ENCODE results near the gene CCDC157.

CCDC157 gene

DNA sequence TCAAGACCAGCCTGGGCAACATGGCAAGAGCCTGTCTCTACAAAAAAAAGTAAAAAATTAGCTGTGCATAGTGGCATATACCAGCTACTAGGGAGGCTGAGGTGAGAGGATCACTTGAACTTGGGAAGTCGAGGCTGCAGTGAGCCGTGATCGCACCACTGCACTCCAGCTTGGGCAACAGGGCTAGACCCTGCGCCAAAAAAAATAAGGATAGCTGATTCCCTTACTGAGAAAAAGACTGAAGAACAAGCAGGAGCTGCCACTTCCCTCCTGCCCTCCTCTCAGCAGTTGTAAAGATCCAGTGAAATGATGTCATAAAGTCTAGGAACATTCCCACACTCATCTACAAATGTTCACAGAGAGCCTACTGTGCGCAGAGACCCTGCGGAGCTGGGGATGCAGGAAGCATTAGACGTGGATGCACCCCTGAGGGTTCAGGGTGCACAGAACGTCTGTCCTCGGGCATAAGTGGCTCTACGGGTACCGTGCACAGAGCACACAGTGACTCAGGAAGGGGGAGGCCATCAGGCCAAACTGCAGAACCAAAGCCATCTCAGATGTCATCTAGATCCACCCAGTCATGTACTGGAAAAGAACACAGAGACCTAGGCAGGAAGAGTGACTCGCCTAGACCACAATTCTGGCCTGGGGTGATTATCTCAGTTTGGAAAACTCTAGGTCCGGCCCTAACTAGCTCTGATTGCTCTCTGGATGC is 51.7 kb downstream of the CCDC157 start:
- no peak for FAIRE-seq
- no peak for DNase-seq (ENCODE audit: insufficient read length, low spot score)

DNA sequence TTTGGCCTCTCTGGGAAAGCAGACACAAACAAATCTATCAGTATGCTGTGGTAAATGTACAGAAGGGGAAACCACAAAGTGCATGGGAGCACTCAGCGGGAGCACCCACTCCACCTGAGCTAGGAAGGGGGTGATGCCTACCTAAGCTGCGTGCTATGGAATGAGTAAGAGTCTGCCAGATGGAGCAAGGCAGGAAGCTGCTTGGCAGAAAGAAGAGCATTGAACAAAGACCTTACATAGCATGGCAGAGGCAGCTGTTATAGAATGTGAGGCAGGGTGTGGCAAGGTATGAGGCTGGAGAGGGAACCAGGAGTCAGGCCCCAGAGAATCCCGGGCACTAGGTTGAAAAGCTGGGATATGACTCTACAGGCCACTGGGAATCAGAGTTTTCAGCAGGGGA is 55.0 kb downstream of the CCDC157 start:
- DNase-seq (ENCODE audit: insufficient read length, low spot score) (no peak), FAIRE-seq (no peak)

DNA sequence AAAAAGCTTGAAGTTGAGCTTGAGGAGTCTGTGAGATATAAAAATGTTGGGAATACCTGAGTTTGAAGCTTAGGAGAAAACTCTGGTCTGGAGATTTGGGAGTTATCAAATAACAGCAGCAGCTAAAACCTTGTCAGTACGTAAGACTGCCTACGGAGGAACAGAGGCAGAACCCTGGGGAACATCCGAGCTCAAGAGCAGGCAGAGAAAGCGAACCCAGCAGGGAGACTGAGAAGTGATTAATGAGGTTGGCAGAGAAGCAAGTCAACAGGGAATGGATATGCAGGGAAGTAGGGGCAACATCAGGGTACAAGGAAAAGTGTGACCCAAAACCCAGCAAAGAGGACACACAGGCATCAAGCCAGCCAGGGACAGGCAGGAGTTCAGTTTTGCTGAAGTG is 56.2 kb downstream of the CCDC157 start:
- no peak for FAIRE-seq

DNA sequence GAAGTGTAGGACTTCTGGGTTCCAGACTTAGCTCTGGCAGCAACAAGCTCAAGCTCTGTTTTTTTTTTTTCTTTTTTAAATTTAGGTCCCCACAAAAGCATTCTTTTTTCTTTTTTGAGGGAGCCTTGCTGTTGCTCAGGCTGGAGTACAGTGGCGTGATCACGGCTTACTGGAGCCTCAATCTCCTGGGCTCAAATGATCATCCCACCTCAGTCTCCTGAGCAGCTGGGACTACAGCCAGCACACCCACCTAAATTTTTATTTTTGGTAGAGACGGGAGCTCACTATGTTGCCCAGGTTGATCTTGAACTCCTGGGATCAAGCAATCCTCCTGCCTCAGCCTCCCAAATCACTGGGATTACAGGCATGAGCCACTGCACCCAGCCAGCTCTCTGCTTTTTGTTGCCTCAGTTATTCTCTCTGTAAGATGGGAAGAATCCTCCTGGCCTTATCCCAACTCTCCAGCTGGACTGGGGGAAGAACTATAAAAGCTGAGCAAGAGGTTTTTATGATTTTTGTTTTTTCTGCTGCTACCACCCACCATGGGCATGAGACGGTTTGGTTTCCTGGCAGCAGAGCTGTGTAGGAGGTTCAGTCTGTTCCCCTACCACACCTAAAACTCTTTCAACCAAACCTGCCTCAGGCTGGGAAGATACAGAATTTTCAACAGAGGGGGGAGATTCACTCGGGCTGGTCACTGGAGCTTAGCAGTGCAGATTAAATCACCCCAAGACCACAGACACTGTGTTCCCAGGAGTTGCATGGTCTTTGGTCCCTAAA is 57.1 kb downstream of the CCDC157 start:
- no peak for DNase-seq (ENCODE audit: insufficient read length, low spot score)
- FAIRE-seq = no peak

More for the DNA sequence above, 56.2 kb downstream of the CCDC157 start:
- no peak for DNase-seq (ENCODE audit: insufficient read length, low spot score)

DNA sequence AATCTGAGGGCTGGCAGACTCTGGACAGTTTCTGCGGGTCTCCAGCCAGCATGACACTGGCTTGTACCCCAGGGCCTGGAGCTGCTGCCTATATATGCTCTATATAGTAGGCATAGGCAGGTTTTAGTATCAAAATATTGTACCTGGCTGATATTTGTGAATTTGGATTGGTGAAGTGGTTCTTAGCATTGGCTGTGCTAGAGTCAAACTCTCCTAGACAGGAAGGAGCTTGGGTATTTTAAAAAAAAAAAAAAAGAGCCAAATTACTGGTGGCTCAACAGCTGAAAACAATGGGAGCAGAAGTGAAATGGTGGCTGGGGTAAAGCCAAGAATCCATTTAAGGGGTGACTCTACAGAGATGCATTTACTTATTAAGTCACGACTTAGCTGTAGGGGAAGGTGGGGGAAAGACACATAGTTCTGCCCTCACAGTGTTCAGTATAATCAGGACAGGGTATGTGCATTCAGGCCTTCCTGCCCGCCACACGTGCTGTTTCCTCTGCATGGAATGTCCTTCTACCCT is 57.8 kb downstream of the CCDC157 start:
- FAIRE-seq = no peak
- DNase-seq (ENCODE audit: insufficient read length, low spot score) = no peak

DNA sequence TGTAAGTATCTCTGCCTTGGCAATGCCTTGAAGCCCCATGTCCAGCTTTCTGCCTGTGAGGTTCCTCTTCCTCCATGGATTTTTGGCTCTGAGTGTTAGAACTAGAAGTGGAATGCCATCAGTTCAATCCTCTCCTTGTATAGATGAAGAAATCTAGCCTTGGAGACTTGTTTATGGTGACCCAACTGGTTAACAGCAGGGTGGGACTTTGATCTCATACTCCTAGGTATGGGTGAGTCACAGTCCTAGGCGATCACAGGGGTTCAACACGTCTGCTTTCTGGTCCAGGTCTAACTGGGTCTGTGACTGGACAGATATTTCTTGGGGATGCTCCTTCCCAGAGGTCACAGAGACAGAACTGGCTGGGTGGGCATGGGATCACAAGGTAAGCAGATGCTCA is 59.6 kb downstream of the CCDC157 start:
- no peak for FAIRE-seq

DNA sequence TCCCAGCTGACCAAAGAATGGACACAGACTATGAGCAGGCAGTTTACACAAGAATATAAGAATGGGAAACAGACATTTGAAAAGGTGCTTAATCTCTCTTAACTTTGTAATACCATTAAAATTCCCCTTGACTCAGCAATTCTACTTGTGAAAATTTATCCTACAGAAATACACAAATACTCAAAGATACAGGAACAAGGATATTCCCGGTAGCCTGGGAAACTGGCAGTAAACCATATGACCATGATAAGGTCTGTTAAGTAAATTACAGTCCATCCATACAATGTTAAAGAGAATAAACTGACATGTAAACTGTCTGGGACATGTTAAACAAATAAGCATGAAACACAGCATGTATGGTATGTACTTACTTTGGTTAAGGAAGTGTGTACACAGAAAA is 60.0 kb downstream of the CCDC157 start:
- FAIRE-seq (no peak), DNase-seq (ENCODE audit: insufficient read length, low spot score) (no peak)

More for the DNA sequence above, 59.6 kb downstream of the CCDC157 start:
- no peak for DNase-seq (ENCODE audit: insufficient read length, low spot score)

DNA sequence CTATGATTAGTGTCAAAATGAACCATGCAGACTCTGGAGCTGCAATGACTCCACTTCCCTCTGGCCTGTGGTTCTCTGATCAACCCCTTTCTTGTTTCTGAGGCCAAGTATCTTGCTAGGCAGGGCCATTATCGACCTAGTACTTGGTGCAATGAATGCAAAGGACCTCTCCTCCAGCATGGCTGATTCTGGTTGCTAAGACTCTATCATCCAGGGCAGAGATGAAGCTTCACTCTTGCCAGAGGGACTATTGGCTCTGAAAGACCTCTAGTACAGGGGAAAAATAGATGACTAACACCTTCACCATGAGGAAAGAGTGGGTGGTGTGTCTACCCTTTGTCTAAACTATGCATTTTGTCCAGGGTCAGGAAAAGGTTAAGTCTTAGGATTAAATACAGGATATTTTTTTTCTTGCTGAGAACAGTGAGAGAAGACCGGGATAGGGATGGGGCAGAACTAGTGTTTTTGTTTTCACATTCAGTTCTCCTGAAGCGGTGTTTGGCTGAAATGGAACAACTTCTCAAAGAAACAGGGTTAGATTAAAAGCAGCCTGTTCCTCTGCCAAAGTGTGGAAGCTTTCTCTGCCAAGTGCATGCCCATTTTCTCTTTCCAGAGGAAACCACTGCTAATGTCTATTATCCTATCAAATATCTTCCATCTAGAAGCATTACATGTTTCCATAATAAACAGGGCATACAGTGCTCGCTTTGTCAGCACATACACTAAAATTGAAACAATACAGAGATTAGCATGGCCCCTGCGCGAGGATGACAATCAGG is 63.7 kb downstream of the CCDC157 start:
- FAIRE-seq (no peak), DNase-seq (ENCODE audit: insufficient read length, low spot score) (no peak)

DNA sequence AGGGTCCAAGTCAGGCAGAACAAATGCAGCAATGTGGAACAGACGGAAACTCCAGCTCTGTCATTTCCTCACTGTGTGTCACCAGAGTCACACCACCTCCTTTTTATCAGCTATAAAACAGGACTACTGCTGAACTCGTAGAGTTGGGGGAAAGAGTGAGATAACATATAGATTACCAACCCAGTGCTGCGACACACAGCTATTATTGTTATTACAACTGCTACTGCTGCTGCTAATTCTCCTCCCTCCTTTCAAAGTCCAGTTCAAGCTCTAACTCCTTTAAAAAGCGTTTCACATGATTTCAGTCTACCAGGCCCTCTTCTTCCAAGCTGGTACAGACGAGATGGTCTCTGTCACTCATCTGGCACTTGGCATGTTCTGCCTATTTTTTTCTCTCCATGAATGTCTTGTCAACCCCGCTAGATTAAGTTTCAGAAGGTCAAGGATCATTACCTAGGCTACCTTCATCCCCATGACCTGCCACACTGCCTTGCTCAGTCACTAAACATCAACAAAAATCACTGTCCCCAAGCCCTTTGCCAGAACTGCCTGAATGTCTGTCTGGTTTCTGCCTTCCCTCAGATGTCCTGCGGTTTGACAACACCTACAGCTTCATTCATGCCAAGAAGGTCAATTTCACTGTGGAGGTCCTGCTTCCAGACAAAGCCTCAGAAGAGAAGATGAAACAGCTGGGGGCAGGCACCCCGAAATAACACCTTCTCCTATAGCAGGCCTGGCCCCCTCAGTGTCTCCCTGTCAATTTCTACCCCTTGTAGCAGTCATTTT is 65.1 kb downstream of the CCDC157 start:
- no peak for DNase-seq (ENCODE audit: insufficient read length, low spot score)
- no peak for FAIRE-seq

DNA sequence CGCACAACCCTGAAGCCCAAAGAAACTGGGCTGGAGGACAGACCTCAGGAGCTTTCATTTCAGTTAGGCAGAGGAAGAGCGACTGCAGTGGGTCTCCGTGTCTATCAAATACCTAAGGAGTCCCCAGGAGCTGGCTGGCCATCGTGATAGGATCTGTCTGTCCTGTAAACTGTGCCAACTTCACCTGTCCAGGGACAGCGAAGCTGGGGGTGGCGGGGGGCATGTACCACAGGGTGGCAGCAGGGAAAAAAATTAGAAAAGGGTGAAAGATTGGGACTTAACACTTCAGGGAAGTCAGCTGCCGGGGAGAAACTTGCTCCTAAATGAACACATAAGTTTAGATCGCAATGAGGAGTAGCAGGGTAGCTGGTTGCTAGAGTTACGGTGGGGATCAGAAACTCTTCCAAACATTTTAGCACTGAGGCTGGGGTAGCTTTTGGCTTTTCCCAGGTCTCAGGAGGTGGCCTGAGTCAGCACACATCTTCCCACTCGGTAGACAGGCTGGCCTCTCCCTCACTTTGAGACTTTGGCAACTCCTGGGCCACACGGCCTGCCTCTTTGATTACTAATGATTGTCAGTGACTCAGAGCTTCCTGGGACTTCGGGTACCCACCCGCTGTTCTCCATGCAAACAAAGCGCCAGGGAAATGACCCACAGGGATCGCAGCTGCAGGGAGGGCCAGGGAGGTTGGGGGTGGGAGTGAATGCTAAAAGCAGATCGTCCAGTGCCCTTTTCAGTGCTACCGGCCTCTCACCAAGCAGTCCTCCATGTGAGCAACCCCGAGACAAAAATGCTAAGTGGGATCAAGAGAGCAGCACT is 65.9 kb downstream of the CCDC157 start:
- FAIRE-seq = no peak
- no peak for DNase-seq (ENCODE audit: insufficient read length, low spot score)

DNA sequence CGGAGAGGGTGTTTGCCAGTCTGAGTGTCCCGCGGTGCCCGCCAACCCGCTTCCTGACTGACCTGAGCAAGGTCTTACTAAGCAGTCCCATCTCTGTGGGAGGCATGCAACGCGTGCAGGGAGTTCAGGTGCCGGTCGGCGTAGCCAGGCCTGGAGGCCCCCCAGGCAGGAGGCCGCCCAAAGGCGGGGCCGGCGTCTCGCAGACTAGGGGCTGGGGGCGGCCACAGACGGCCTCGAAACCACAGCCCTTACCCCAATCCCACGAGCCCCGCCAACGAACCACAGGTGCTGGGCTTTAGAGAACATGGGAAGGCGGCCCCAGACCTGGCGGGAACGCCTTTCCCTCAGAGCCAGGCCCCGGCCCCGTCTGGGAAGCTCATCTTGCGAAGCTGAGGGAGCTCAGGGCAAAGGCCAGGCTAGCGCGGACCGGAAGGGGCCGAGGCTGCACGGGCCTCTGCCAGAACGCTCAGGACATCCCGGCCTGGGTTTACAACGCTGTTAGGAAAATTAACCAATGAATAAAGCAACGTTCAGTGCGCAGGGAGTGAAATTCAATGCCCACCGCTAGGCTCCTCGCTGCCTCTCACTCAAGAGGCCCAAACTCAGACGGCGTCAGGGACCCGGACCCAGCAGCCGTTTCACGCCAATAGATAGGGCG is 66.6 kb downstream of the CCDC157 start:
- no peak for DNase-seq (ENCODE audit: insufficient read length, low spot score)
- FAIRE-seq = no peak

DNA sequence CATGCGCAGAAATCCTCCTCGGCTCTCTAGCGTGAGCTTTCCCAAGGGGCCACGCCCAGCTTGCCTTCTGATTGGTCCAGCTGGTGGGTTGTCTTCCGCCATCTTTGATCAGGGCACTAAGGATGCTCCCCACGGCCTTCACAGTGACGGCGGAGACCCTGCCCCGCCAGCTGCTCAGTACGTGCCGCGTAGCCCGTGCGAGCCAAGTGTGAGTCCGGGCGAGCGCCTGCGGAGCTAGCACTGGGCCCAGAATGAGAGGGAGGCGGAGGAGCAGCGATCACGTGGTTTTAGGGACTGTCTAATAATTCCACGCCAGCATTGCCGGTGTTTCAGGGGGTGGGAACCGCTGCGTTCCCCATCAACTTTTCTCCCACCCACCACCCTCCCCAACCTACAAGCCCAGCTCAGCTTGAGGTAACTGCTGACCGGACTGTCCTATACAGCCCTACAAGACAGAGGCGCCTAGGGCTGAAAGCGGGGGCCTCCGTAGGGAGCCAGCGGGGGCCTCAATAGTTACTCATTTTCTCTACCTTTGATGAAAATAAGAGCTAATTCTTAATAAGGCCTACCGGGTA is 67.2 kb downstream of the CCDC157 start:
- peak; percentile 84 for DNase-seq (ENCODE audit: insufficient read length, low spot score)
- peak; percentile 97 for FAIRE-seq

DNA sequence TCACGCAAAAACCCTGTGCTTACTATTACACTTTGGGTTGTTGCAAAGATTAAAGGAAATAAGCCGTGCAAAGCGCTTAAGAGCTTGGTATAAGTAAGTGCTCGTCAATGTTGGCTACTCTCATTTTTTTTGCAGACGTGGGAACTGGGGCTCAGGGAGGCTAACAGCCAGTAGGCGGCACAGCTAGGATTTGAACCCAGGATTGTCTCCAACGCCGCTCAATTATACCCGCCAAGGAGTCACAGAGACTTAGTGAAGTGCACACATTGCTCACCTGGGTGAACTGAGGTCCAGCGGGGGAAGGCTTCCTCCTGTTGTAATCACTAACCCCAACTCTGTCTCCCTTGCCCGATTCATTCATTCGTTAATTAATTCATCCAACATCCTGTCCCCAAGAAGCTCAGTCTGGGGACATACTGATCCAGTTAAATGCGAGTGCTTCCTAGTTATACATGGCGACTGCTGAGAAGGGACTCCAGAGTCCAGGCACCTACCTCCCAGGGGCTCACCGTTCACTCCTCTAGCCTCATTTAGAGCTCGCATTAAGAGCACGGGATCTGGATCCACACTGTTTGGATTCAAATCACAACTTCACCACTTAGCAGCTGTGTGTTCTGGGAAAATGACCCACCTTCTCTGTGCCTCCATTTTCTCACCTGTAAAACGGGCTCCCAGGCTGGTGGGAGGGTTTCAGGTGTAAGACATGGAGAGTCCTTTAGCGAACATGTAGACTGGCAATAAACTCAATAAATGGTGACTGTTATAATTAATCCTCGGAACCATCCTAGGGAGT is 67.9 kb downstream of the CCDC157 start:
- FAIRE-seq (no peak), DNase-seq (ENCODE audit: insufficient read length, low spot score) (no peak)

DNA sequence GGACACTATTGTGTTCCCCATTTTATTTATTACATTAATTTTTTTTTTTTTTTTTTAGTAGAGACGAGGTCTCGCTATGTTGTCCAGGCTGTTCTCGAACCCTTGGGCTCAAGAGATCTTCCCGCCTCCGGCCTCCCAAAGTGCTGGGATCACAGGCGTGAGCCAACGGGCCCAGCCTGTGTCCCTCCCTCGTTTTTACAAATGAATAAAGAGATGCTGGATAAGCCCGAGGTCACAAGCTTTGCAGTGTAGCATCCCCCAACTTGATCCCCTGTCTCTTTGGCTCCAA is 68.5 kb downstream of the CCDC157 start:
- no peak for FAIRE-seq
- DNase-seq (ENCODE audit: insufficient read length, low spot score) = no peak

DNA sequence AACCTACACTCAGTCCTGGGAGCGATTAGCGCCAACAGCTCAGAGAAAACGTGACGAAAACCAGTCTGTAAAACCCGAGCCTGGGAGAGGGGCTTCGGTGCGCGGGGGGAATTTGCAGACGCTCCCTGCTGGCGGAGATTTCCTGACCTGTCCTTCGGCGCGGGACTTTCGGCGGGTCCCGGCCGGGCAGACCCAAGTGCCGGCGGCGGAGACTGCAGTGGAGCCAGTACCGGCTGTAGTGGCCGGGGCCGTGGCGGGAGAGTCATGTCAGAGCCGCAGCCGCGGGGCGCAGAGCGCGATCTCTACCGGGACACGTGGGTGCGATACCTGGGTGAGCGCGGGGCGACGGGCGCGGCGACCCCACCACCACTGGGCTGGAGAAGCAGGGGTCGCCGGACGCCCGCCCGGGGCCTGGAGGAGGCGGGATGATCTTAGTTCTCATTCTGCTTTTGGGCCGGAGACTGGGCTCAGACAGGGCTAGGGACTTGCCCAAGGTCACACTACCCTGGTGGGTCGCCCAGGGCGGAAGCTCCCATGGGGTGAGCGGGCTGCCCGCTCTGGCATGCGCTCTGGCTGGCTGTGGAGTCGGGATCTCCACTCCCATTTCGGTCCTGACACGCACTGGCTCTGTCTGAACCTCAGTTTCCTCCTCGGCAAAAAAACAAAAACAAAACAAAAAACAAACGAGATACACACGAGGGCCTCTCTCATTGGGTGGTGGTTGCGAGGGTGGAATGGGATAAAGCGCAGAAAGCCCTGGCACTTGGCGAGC is 69.0 kb downstream of the CCDC157 start, which contains the start of gene MTFP1:
Gene MTFP1, plus strand, starts transcription at position 153 of the 772 bp plus-strand sequence. Its CDS starts 112 bp downstream, at position 265.
- DNase-seq (ENCODE audit: insufficient read length, low spot score) = no peak
- FAIRE-seq = peak; percentile 85
